Measurements from ENCODE around the gene SPTBN1. TPM values are rescaled to one million over a fixed set of nuclear protein-coding genes. Genes with fewer than 3 reads are reported as not detected.

The SPTBN1 gene
- total and polyA plus RNA-seq, 2 experiments from 2014 or later, result 122 to 341 TPM

GRCh38 chr2:54582987-54583386, 126.9 kb downstream of the SPTBN1 start:
- TF ChIP-seq EZH2 (IDR thresholded peaks at IDR 0.05; ENCODE audit: borderline replicate concordance) (no peak), CTCF (IDR thresholded peaks at IDR 0.05; ENCODE audit: poor library complexity) (no peak), EZH2phosphoT487 (IDR thresholded peaks at IDR 0.05; ENCODE audit: low read depth, severe bottlenecking, unreplicated experiment) (no peak)
- WGBS (ENCODE audit: low lambda C conversion rate, missing lambda C conversion rate), result 86% methylated on average over 5 of the region's 5 CpGs
- Histone ChIP-seq H3K4me3 (no peak overlapping the region), H2AFZ (no peak overlapping the region), H3K27ac (no peak overlapping the region), H3K36me3 (replicated peaks; ENCODE audit: insufficient read depth, low read depth) (no peaks in the 10 kb centered on the region), H3K4me1 (ENCODE audit: insufficient read depth) (peaks cover 62% of the 10 kb centered on the region), H3K79me2 (peaks cover 95% of the 10 kb centered on the region), H4K20me1 (ENCODE audit: insufficient read depth, poor library complexity, severe bottlenecking) (peaks cover 69% of the 10 kb centered on the region), H3K27me3 (no peaks in the 10 kb centered on the region), H3K4me2 (no peak overlapping the region), H3K9me3 (ENCODE audit: low read depth) (no peaks in the 10 kb centered on the region), H3K9me2 (replicated peaks; ENCODE audit: insufficient read depth) (no peaks in the 10 kb centered on the region)
- DNase-seq (ENCODE audit: low spot score), result no peak

GRCh38 chr2:54584598-54584997, 128.5 kb downstream of the SPTBN1 start:
- H3K36me3 ChIP-seq (replicated peaks; ENCODE audit: insufficient read depth, low read depth), result no peaks in the 10 kb centered on the region
- H2AFZ ChIP-seq, result no peak overlapping the region
- no peak for DNase-seq (ENCODE audit: low spot score)
- no peak overlapping the region for H3K4me2 ChIP-seq
- H3K4me3 ChIP-seq, result no peak overlapping the region
- no peak for TF ChIP-seq EZH2 (IDR thresholded peaks at IDR 0.05; ENCODE audit: borderline replicate concordance)
- no peak for TF ChIP-seq CTCF (IDR thresholded peaks at IDR 0.05; ENCODE audit: poor library complexity)
- TF ChIP-seq EZH2phosphoT487 (IDR thresholded peaks at IDR 0.05; ENCODE audit: low read depth, severe bottlenecking, unreplicated experiment), result no peak
- 72% methylated on average over 1 of the region's 1 CpG for WGBS (ENCODE audit: low lambda C conversion rate, missing lambda C conversion rate)
- H3K27me3 ChIP-seq, result no peaks in the 10 kb centered on the region
- no peaks in the 10 kb centered on the region for H3K9me3 ChIP-seq (ENCODE audit: low read depth)
- H4K20me1 ChIP-seq (ENCODE audit: insufficient read depth, poor library complexity, severe bottlenecking), result peaks cover 76% of the 10 kb centered on the region
- peak overlapping the region; percentile 43 for H3K27ac ChIP-seq
- H3K4me1 ChIP-seq (ENCODE audit: insufficient read depth), result peaks cover 53% of the 10 kb centered on the region
- no peaks in the 10 kb centered on the region for H3K9me2 ChIP-seq (replicated peaks; ENCODE audit: insufficient read depth)
- peaks cover 94% of the 10 kb centered on the region for H3K79me2 ChIP-seq

GRCh38 chr2:54585136-54585733, 129.1 kb downstream of the SPTBN1 start:
- H3K27ac ChIP-seq, result peak overlapping the region; percentile 43
- no peaks in the 10 kb centered on the region for H3K9me3 ChIP-seq (ENCODE audit: low read depth)
- peaks cover 98% of the 10 kb centered on the region for H3K79me2 ChIP-seq
- no peaks in the 10 kb centered on the region for H3K9me2 ChIP-seq (replicated peaks; ENCODE audit: insufficient read depth)
- no peak overlapping the region for H3K4me2 ChIP-seq
- DNase-seq (ENCODE audit: low spot score), result no peak
- no peak overlapping the region for H2AFZ ChIP-seq
- H4K20me1 ChIP-seq (ENCODE audit: insufficient read depth, poor library complexity, severe bottlenecking), result peaks cover 77% of the 10 kb centered on the region
- no peak overlapping the region for H3K4me3 ChIP-seq
- peaks cover 56% of the 10 kb centered on the region for H3K4me1 ChIP-seq (ENCODE audit: insufficient read depth)
- TF ChIP-seq EZH2 (IDR thresholded peaks at IDR 0.05; ENCODE audit: borderline replicate concordance), result no peak
- TF ChIP-seq CTCF (IDR thresholded peaks at IDR 0.05; ENCODE audit: poor library complexity), result no peak
- no peak for TF ChIP-seq EZH2phosphoT487 (IDR thresholded peaks at IDR 0.05; ENCODE audit: low read depth, severe bottlenecking, unreplicated experiment)
- H3K27me3 ChIP-seq, result no peaks in the 10 kb centered on the region
- H3K36me3 ChIP-seq (replicated peaks; ENCODE audit: insufficient read depth, low read depth), result no peaks in the 10 kb centered on the region
